Activated naive CD4-positive, alpha-beta T cell treated with anti-CD3 and anti-CD28 coated beads, Interleukin-2, amount 10 ng/mL, durations not matched to agents 7 days and 5 days (primary cell): ENCODE measurements around the gene GFPT1.

ENCODE experiments used
- CTCF ChIA-PET: fragments of 350-600 bp; sonication (Branson Sonifier 250); formaldehyde crosslinking; loops from one replicate; lab custom pipeline; 2021; ENCODE audit warnings: antibody characterized with exemption; lab: Charles Lee
- DNase-seq: peaks from one replicate; pipeline ENCODE4 v3.0.0-alpha.2; 2020
- H3K27ac Mint-ChIP-seq: one replicate; pipeline ENCODE4 v1.8.0; 2021; ENCODE audit warnings: mild to moderate bottlenecking, moderate library complexity, mixed read lengths
- H3K27me3 Mint-ChIP-seq: one replicate; pipeline ENCODE4 v1.8.0; 2021; ENCODE audit warnings: mild to moderate bottlenecking, mixed read lengths
- H3K36me3 Mint-ChIP-seq: one replicate; pipeline ENCODE4 v1.8.0; 2021; ENCODE audit warnings: mixed read lengths
- H3K4me1 Mint-ChIP-seq: one replicate; pipeline ENCODE4 v1.8.0; 2021; ENCODE audit warnings: mixed read lengths
- H3K4me3 Mint-ChIP-seq: one replicate; pipeline ENCODE4 v1.8.0; 2021; ENCODE audit warnings: mild to moderate bottlenecking, moderate library complexity, mixed read lengths
- H3K9me3 Mint-ChIP-seq: one replicate; pipeline ENCODE4 v1.8.0; 2021; ENCODE audit warnings: mixed read lengths

Gene GFPT1

GRCh38 chr2:69305166-69305565 is 81.9 kb downstream of the GFPT1 start:
- H3K36me3 Mint-ChIP-seq: peaks cover 5% of the 10 kb centered on the region
- DNase-seq: no peak
- CTCF ChIA-PET: interaction anchor here (0.9 to 2.4 kb wide), 4 partner anchors 38 to 362 kb away, joined by 3 to 13 read pairs (median 4); no protein-coding TSS in a partner anchor
- no peak overlapping the region for H3K4me3 Mint-ChIP-seq
- peaks cover 3% of the 10 kb centered on the region for H3K9me3 Mint-ChIP-seq
- peaks cover 17% of the 10 kb centered on the region for H3K4me1 Mint-ChIP-seq
- H3K27ac Mint-ChIP-seq: no peak overlapping the region
- peaks cover 73% of the 10 kb centered on the region for H3K27me3 Mint-ChIP-seq

- peaks cover 77% of the 10 kb centered on the region for H3K27me3 Mint-ChIP-seq
- H3K9me3 Mint-ChIP-seq: peaks cover 3% of the 10 kb centered on the region
- H3K27ac Mint-ChIP-seq: no peak overlapping the region
- H3K4me1 Mint-ChIP-seq: peaks cover 17% of the 10 kb centered on the region
- no peak for DNase-seq
- CTCF ChIA-PET: interaction anchor here (0.9 to 2.1 kb wide), 5 partner anchors 20 to 351 kb away, joined by 3 to 6 read pairs (median 3); no protein-coding TSS in a partner anchor
- H3K36me3 Mint-ChIP-seq: peaks cover 5% of the 10 kb centered on the region
- no peak overlapping the region for H3K4me3 Mint-ChIP-seq
Measured at GRCh38 chr2:69304656-69305055, 82.4 kb downstream of the GFPT1 start.

- Mint-ChIP-seq H3K4me1 (no peaks in the 10 kb centered on the region), H3K9me3 (peaks cover 3% of the 10 kb centered on the region), H3K27ac (no peak overlapping the region), H3K27me3 (peaks cover 51% of the 10 kb centered on the region), H3K4me3 (no peak overlapping the region), H3K36me3 (peaks cover 5% of the 10 kb centered on the region)
- CTCF ChIA-PET: no interaction called here
- DNase-seq: no peak
Measured at GRCh38 chr2:69300650-69301049, 86.4 kb downstream of the GFPT1 start.

GRCh38 chr2:69299772-69300516 is 87.1 kb downstream of the GFPT1 start:
- CTCF ChIA-PET: no interaction called here
- DNase-seq: no peak

GRCh38 chr2:69298862-69299261 is 88.2 kb downstream of the GFPT1 start:
- no peak for DNase-seq
- Mint-ChIP-seq H3K4me3 (no peak overlapping the region), H3K9me3 (peaks cover 1% of the 10 kb centered on the region), H3K27me3 (peaks cover 39% of the 10 kb centered on the region), H3K4me1 (no peaks in the 10 kb centered on the region), H3K27ac (no peak overlapping the region), H3K36me3 (peaks cover 1% of the 10 kb centered on the region)
- CTCF ChIA-PET: no interaction called here

More at GRCh38 chr2:69299772-69300516, 87.1 kb downstream of the GFPT1 start:
- Mint-ChIP-seq H3K27me3 (peaks cover 44% of the 10 kb centered on the region), H3K27ac (no peak overlapping the region), H3K4me3 (no peak overlapping the region), H3K36me3 (peaks cover 5% of the 10 kb centered on the region), H3K9me3 (peaks cover 3% of the 10 kb centered on the region), H3K4me1 (no peaks in the 10 kb centered on the region)

- Mint-ChIP-seq H3K36me3 (no peaks in the 10 kb centered on the region), H3K4me3 (no peak overlapping the region), H3K27ac (no peak overlapping the region), H3K4me1 (no peaks in the 10 kb centered on the region), H3K9me3 (no peaks in the 10 kb centered on the region), H3K27me3 (peaks cover 39% of the 10 kb centered on the region)
- DNase-seq: no peak
- CTCF ChIA-PET: no interaction called here
Measured at GRCh38 chr2:69298261-69298660, 88.8 kb downstream of the GFPT1 start.

GRCh38 chr2:69297216-69297615 is 89.8 kb downstream of the GFPT1 start:
- Mint-ChIP-seq H3K27me3 (peaks cover 31% of the 10 kb centered on the region), H3K9me3 (no peaks in the 10 kb centered on the region), H3K36me3 (no peaks in the 10 kb centered on the region), H3K4me3 (no peak overlapping the region), H3K27ac (no peak overlapping the region), H3K4me1 (no peaks in the 10 kb centered on the region)
- CTCF ChIA-PET: no interaction called here
- DNase-seq: no peak

- no peaks in the 10 kb centered on the region for H3K4me1 Mint-ChIP-seq
- H3K4me3 Mint-ChIP-seq: no peak overlapping the region
- DNase-seq: no peak
- no peaks in the 10 kb centered on the region for H3K9me3 Mint-ChIP-seq
- no peaks in the 10 kb centered on the region for H3K36me3 Mint-ChIP-seq
- CTCF ChIA-PET: no interaction called here
- H3K27me3 Mint-ChIP-seq: peaks cover 30% of the 10 kb centered on the region
- no peak overlapping the region for H3K27ac Mint-ChIP-seq
Measured at GRCh38 chr2:69296421-69296820, 90.6 kb downstream of the GFPT1 start.

- CTCF ChIA-PET: no interaction called here
- Mint-ChIP-seq H3K9me3 (no peaks in the 10 kb centered on the region), H3K4me1 (no peaks in the 10 kb centered on the region), H3K36me3 (no peaks in the 10 kb centered on the region), H3K27me3 (peaks cover 27% of the 10 kb centered on the region), H3K27ac (no peak overlapping the region), H3K4me3 (no peak overlapping the region)
- DNase-seq: no peak
Measured at GRCh38 chr2:69292256-69292655, 94.8 kb downstream of the GFPT1 start.

GRCh38 chr2:69291721-69292120 is 95.3 kb downstream of the GFPT1 start:
- H3K27me3 Mint-ChIP-seq: peaks cover 22% of the 10 kb centered on the region
- H3K27ac Mint-ChIP-seq: no peak overlapping the region
- H3K9me3 Mint-ChIP-seq: no peaks in the 10 kb centered on the region
- DNase-seq: no peak
- H3K4me1 Mint-ChIP-seq: no peaks in the 10 kb centered on the region
- no peak overlapping the region for H3K4me3 Mint-ChIP-seq
- no peaks in the 10 kb centered on the region for H3K36me3 Mint-ChIP-seq
- CTCF ChIA-PET: no interaction called here

GRCh38 chr2:69291004-69291650 is 95.9 kb downstream of the GFPT1 start:
- H3K27me3 Mint-ChIP-seq: peaks cover 19% of the 10 kb centered on the region
- DNase-seq: no peak
- H3K4me1 Mint-ChIP-seq: no peaks in the 10 kb centered on the region
- H3K4me3 Mint-ChIP-seq: no peak overlapping the region
- H3K9me3 Mint-ChIP-seq: no peaks in the 10 kb centered on the region
- CTCF ChIA-PET: no interaction called here
- no peak overlapping the region for H3K27ac Mint-ChIP-seq
- H3K36me3 Mint-ChIP-seq: no peaks in the 10 kb centered on the region

GRCh38 chr2:69288429-69288828 is 98.6 kb downstream of the GFPT1 start:
- H3K36me3 Mint-ChIP-seq: no peaks in the 10 kb centered on the region
- H3K27ac Mint-ChIP-seq: no peak overlapping the region
- no peaks in the 10 kb centered on the region for H3K4me1 Mint-ChIP-seq
- H3K9me3 Mint-ChIP-seq: no peaks in the 10 kb centered on the region
- CTCF ChIA-PET: no interaction called here
- DNase-seq: no peak
- H3K27me3 Mint-ChIP-seq: peaks cover 10% of the 10 kb centered on the region
- H3K4me3 Mint-ChIP-seq: no peak overlapping the region

- Mint-ChIP-seq H3K36me3 (no peaks in the 10 kb centered on the region), H3K4me3 (no peak overlapping the region), H3K4me1 (no peaks in the 10 kb centered on the region), H3K9me3 (no peaks in the 10 kb centered on the region), H3K27ac (no peak overlapping the region), H3K27me3 (peaks cover 10% of the 10 kb centered on the region)
- DNase-seq: no peak
- CTCF ChIA-PET: no interaction called here
Measured at GRCh38 chr2:69287544-69287943, 99.5 kb downstream of the GFPT1 start.

- H3K27me3 Mint-ChIP-seq: no peaks in the 10 kb centered on the region
- CTCF ChIA-PET: interaction anchor here (0.6 kb wide), 1 partner anchor 150 kb away, joined by 3 read pairs; no protein-coding TSS in a partner anchor
Measured at GRCh38 chr2:69285379-69285894, 101.6 kb downstream of the GFPT1 start.

More at GRCh38 chr2:69285379-69285894, 101.6 kb downstream of the GFPT1 start:
- Mint-ChIP-seq H3K36me3 (no peaks in the 10 kb centered on the region), H3K9me3 (no peaks in the 10 kb centered on the region), H3K27ac (no peak overlapping the region), H3K4me1 (no peaks in the 10 kb centered on the region), H3K4me3 (no peak overlapping the region)
- no peak for DNase-seq
